ENCODE results near the gene TPPP2.

GRCh38 chr14:21025371-21026273 lies 4.4 kb upstream of the TPPP2 start:
- TF ChIP-seq, protein P1, sequence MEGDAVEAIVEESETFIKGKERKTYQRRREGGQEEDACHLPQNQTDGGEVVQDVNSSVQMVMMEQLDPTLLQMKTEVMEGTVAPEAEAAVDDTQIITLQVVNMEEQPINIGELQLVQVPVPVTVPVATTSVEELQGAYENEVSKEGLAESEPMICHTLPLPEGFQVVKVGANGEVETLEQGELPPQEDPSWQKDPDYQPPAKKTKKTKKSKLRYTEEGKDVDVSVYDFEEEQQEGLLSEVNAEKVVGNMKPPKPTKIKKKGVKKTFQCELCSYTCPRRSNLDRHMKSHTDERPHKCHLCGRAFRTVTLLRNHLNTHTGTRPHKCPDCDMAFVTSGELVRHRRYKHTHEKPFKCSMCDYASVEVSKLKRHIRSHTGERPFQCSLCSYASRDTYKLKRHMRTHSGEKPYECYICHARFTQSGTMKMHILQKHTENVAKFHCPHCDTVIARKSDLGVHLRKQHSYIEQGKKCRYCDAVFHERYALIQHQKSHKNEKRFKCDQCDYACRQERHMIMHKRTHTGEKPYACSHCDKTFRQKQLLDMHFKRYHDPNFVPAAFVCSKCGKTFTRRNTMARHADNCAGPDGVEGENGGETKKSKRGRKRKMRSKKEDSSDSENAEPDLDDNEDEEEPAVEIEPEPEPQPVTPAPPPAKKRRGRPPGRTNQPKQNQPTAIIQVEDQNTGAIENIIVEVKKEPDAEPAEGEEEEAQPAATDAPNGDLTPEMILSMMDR (IDR thresholded peaks at IDR 0.05; ENCODE audit: poor library complexity, severe bottlenecking) = peak; percentile 16
- TF ChIP-seq RAD21 (conservative IDR thresholded peaks at IDR 0.05) = no peak
- no peak for TF ChIP-seq EZH2 (IDR thresholded peaks at IDR 0.05; ENCODE audit: borderline replicate concordance, insufficient read depth, low read length, poor library complexity, severe bottlenecking)
- TF ChIP-seq SMC3 (conservative IDR thresholded peaks at IDR 0.05; ENCODE audit: poor library complexity) = no peak
- peak; percentile 14 for TF ChIP-seq TAF1 (IDR thresholded peaks at IDR 0.05; ENCODE audit: low read depth)
- TF ChIP-seq EP300 (conservative IDR thresholded peaks at IDR 0.05; ENCODE audit: poor library complexity, severe bottlenecking) = no peak
- TF ChIP-seq POLR2AphosphoS5 (IDR thresholded peaks at IDR 0.05) = no peak
- TF ChIP-seq, protein P2, sequence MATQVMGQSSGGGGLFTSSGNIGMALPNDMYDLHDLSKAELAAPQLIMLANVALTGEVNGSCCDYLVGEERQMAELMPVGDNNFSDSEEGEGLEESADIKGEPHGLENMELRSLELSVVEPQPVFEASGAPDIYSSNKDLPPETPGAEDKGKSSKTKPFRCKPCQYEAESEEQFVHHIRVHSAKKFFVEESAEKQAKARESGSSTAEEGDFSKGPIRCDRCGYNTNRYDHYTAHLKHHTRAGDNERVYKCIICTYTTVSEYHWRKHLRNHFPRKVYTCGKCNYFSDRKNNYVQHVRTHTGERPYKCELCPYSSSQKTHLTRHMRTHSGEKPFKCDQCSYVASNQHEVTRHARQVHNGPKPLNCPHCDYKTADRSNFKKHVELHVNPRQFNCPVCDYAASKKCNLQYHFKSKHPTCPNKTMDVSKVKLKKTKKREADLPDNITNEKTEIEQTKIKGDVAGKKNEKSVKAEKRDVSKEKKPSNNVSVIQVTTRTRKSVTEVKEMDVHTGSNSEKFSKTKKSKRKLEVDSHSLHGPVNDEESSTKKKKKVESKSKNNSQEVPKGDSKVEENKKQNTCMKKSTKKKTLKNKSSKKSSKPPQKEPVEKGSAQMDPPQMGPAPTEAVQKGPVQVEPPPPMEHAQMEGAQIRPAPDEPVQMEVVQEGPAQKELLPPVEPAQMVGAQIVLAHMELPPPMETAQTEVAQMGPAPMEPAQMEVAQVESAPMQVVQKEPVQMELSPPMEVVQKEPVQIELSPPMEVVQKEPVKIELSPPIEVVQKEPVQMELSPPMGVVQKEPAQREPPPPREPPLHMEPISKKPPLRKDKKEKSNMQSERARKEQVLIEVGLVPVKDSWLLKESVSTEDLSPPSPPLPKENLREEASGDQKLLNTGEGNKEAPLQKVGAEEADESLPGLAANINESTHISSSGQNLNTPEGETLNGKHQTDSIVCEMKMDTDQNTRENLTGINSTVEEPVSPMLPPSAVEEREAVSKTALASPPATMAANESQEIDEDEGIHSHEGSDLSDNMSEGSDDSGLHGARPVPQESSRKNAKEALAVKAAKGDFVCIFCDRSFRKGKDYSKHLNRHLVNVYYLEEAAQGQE (IDR thresholded peaks at IDR 0.05; ENCODE audit: borderline replicate concordance) = no peak
- no peak for TF ChIP-seq MXI1 (conservative IDR thresholded peaks at IDR 0.05; ENCODE audit: poor library complexity, severe bottlenecking)

Measured in neural cell (in vitro differentiated cells).